Endothelial cell of umbilical vein (primary cell): ENCODE data around the gene SLC46A3. TPM values are rescaled to one million over a fixed set of nuclear protein-coding genes. Genes with fewer than 3 reads are reported as not detected.

ENCODE experiments used
- BruUV-seq: library from RNA; stranded (reverse); fragments of 400-500 nt; replicated peaks from 2 replicates; lab custom pipeline; 2021; lab: Mats Ljungman, UMichigan
- CTCF ChIA-PET: fragments of 300-600, 350-600 bp; sonication (Branson Sonifier 250); formaldehyde crosslinking; loops from one replicate; lab custom pipeline; 2021; ENCODE audit warnings: antibody characterized with exemption, inconsistent platforms; lab: Charles Lee
- POLR2A ChIA-PET: fragments of 300-600, 350-600 bp; sonication (Branson Sonifier 250); formaldehyde crosslinking; loops from one replicate; lab custom pipeline; 2021; ENCODE audit warnings: antibody characterized with exemption, inconsistent platforms; lab: Charles Lee
- DNase-seq: peaks from one replicate; pipeline ENCODE4 v3.0.0-alpha.2; 2011; ENCODE audit warnings: low read depth, low spot score
- FAIRE-seq: peaks from 2 replicates; lab custom pipeline; 2011; peaks lifted over from hg19 to GRCh38; lab: Jason Lieb, UNC
- H2AFZ ChIP-seq: 2 replicates; pipeline ENCODE4 v1.6.0; 2012; ENCODE audit warnings: low read depth, low read length, control low read depth, inconsistent platforms
- H3K27ac ChIP-seq: 2 replicates; pipeline ENCODE4 v1.5.1; 2011; ENCODE audit warnings: low read depth, mild to moderate bottlenecking, control low read depth, low read length, moderate library complexity; ENCODE audit not compliant: insufficient read depth
- H3K27me3 ChIP-seq, 2 experiments: 2 replicates each; pipeline versions ENCODE4 v1.6.0 to v1.6.1; 2011; ENCODE audit warnings: low read length in 2 of 2, mixed read lengths in 1 of 2; ENCODE audit not compliant: control insufficient read depth in 2 of 2, insufficient read depth in 2 of 2
- H3K36me3 ChIP-seq, 2 experiments: 2 replicates in 1 of 2; 3 replicates in 1 of 2; pipeline ENCODE4 v1.5.1; 2011; ENCODE audit warnings: low read length in 2 of 2, mild to moderate bottlenecking in 1 of 2, moderate library complexity in 1 of 2; ENCODE audit not compliant: control insufficient read depth in 2 of 2, insufficient read depth in 2 of 2; ENCODE audit errors: extremely low read depth in 1 of 2
- H3K4me1 ChIP-seq: 3 replicates; pipeline ENCODE4 v1.5.1; 2011; ENCODE audit warnings: mild to moderate bottlenecking, low read length; ENCODE audit not compliant: control insufficient read depth, insufficient read depth; ENCODE audit errors: extremely low read depth
- H3K4me2 ChIP-seq: 2 replicates; pipeline ENCODE4 v1.6.1; 2011; ENCODE audit warnings: low read length, control low read depth, mixed read lengths; ENCODE audit not compliant: insufficient read depth
- H3K4me3 ChIP-seq, 3 experiments: fragments of 200-600 bp in 1 of 3; sonication (generic), shearing (Covaris generic) in 1 of 3; replicated peaks in 1 of 3; 2 replicates each; pipeline ENCODE4 v1.5.1; 2011 to 2016; ENCODE audit warnings: control low read depth in 3 of 3, low read length in 3 of 3, mild to moderate bottlenecking in 2 of 3, inconsistent platforms in 1 of 3, low read depth in 1 of 3, moderate library complexity in 1 of 3; ENCODE audit not compliant: insufficient read depth in 1 of 3
- H3K79me2 ChIP-seq: 2 replicates; pipeline ENCODE4 v1.6.0; 2012; ENCODE audit warnings: low read length, inconsistent platforms; ENCODE audit not compliant: control insufficient read depth, insufficient read depth
- H3K9ac ChIP-seq: replicated peaks from 2 replicates; pipeline ENCODE3; 2011; ENCODE audit warnings: low read length, control low read depth; ENCODE audit not compliant: insufficient read depth; ENCODE audit errors: extremely low read depth
- H3K9me1 ChIP-seq: replicated peaks from 3 replicates; pipeline ENCODE4 v1.6.0; 2011; ENCODE audit warnings: mild to moderate bottlenecking, low read length; ENCODE audit not compliant: control insufficient read depth, insufficient read depth; ENCODE audit errors: extremely low read depth
- H3K9me3 ChIP-seq: replicated peaks from 2 replicates; pipeline ENCODE4 v1.5.1; 2012; ENCODE audit warnings: low read length, inconsistent platforms; ENCODE audit not compliant: control insufficient read depth, insufficient read depth
- H4K20me1 ChIP-seq: replicated peaks from 2 replicates; pipeline ENCODE3; 2011; ENCODE audit warnings: mild to moderate bottlenecking, low read length; ENCODE audit not compliant: control insufficient read depth, insufficient read depth; ENCODE audit errors: extremely low read depth
- EZH2 ChIP-seq: IDR thresholded peaks from 2 replicates; pipeline ENCODE4 v1.6.1; 2012; ENCODE audit warnings: borderline replicate concordance, low read depth, mild to moderate bottlenecking, moderate library complexity, low read length, inconsistent platforms; ENCODE audit not compliant: severe bottlenecking
- FOS ChIP-seq: IDR thresholded peaks from 2 replicates; pipeline ENCODE4 v1.6.1; 2011; ENCODE audit warnings: mild to moderate bottlenecking, low read length, moderate library complexity, borderline replicate concordance; ENCODE audit not compliant: insufficient read depth
- GATA2 ChIP-seq: IDR thresholded peaks from 2 replicates; pipeline ENCODE4 v1.7.0; 2011; ENCODE audit warnings: low read depth, mild to moderate bottlenecking, moderate library complexity, mixed read lengths, low read length; ENCODE audit not compliant: insufficient read length, insufficient read depth
- JUN ChIP-seq: IDR thresholded peaks from 2 replicates; pipeline ENCODE4 v1.6.1; 2011; ENCODE audit warnings: borderline replicate concordance, low read depth; ENCODE audit not compliant: insufficient read length, insufficient read depth
- MYC ChIP-seq: IDR thresholded peaks from one replicate; pipeline ENCODE4 v1.6.1; 2011; ENCODE audit warnings: mild to moderate bottlenecking, low read depth, low read length
- POLR2A ChIP-seq: IDR thresholded peaks from 2 replicates; pipeline ENCODE4 v1.6.1; 2012; ENCODE audit warnings: low read depth, mild to moderate bottlenecking, control low read depth, low read length
- POLR2AphosphoS5 ChIP-seq: IDR thresholded peaks from 2 replicates; pipeline ENCODE4 v1.6.1; 2012; ENCODE audit warnings: low read depth, mild to moderate bottlenecking, control low read depth, low read length, moderate library complexity; ENCODE audit not compliant: insufficient read depth
- dilution Hi-C: fragments of 300-500 bp; cut with MboI; formaldehyde crosslinking; loops from one replicate; pipeline ENCODE4 v1.15.0; 2019; ENCODE audit warnings: low sequenced_read_pairs; ENCODE audit not compliant: extremely low pct_ligation_motif_present
- intact Hi-C: fragments of 100-400 bp; cut with micrococcal nuclease; formaldehyde crosslinking; loops from one replicate; pipeline ENCODE4 v1.10.0; 2022
- polyA plus RNA-seq, 4 experiments: library from polyadenylated mRNA; depleted of rRNA in 3 of 4; stranded (reverse) in 3 of 4; unstranded in 1 of 4; fragments of >200 nt; gene quantifications; 2 replicates each; pipeline versions ENCODE4 v1.2.1 to v1.2.3, GENCODE V29; 2011 to 2012; ENCODE audit warnings: missing spikeins in 1 of 4
- total RNA-seq: library from RNA; stranded (reverse); gene quantifications from 2 replicates; pipeline ENCODE4 v1.2.3, GENCODE V29; 2021
- TF ChIP-seq, protein P1 (sequence below), 2 donors: IDR thresholded peaks; 1 replicate in 1 of 2; 2 replicates in 1 of 2; pipeline ENCODE4 v1.5.1; 2011; ENCODE audit warnings: low read length in 2 of 2, mild to moderate bottlenecking in 2 of 2, moderate library complexity in 2 of 2, control low read depth in 1 of 2, inconsistent platforms in 1 of 2, low read depth in 1 of 2; ENCODE audit not compliant: insufficient read depth in 1 of 2; ENCODE audit errors: extremely low read depth in 1 of 2
- TF ChIP-seq, protein P2 (sequence below): IDR thresholded peaks from 2 replicates; pipeline ENCODE4 v1.6.1; 2011; ENCODE audit not compliant: insufficient read depth, insufficient read length

The SLC46A3 gene
- total and polyA plus RNA-seq, 2 donors (not counting 3 experiments of a cell fraction or from before 2014, with no cell fraction given): 2.0 to 2.1 TPM

DNA sequence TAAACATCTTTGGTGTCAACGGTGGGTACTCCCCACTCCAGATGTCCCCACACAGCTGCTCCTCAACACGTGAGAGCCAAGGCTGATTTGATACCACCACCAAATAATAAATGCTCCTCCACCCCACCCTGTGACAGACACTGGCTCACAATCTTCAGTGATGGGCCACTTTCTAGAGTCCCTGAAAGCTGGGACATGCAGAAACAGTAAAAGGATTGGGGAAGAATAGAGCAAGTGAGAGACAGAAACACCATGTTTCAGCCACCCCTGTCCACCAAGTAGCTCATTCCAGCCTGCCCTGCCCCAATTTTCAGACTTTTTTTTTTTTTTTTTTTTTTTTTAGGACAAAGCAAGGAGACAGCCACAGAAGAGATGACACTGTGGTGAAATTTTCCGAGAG lies 1.6 kb downstream of the SLC46A3 start:
- peak overlapping the region; percentile 54 for H3K4me2 ChIP-seq
- FAIRE-seq (no peak), DNase-seq (no peak)
- no peaks in the 10 kb centered on the region for H3K27me3 ChIP-seq
- CTCF ChIA-PET: interaction anchor here (0.7 to 3.9 kb wide), 6 partner anchors 10 to 79 kb away, joined by 3 to 28 read pairs (median 3); no protein-coding TSS in a partner anchor
- H3K4me3 ChIP-seq: no peak overlapping the region
- no peak overlapping the region for H2AFZ ChIP-seq
- intact Hi-C loops: loop anchor here (5.0 kb wide), 1 partner anchor 225 kb away; no protein-coding TSS in a partner anchor
- H3K36me3 ChIP-seq: no peaks in the 10 kb centered on the region
- no TSS peak for BruUV-seq
- TF ChIP-seq EZH2: no peak
- no peak for TF ChIP-seq GATA2
- TF ChIP-seq FOS: no peak
- no peak for TF ChIP-seq MYC
- TF ChIP-seq, protein P1, sequence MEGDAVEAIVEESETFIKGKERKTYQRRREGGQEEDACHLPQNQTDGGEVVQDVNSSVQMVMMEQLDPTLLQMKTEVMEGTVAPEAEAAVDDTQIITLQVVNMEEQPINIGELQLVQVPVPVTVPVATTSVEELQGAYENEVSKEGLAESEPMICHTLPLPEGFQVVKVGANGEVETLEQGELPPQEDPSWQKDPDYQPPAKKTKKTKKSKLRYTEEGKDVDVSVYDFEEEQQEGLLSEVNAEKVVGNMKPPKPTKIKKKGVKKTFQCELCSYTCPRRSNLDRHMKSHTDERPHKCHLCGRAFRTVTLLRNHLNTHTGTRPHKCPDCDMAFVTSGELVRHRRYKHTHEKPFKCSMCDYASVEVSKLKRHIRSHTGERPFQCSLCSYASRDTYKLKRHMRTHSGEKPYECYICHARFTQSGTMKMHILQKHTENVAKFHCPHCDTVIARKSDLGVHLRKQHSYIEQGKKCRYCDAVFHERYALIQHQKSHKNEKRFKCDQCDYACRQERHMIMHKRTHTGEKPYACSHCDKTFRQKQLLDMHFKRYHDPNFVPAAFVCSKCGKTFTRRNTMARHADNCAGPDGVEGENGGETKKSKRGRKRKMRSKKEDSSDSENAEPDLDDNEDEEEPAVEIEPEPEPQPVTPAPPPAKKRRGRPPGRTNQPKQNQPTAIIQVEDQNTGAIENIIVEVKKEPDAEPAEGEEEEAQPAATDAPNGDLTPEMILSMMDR (IDR thresholded peaks at IDR 0.05; ENCODE audit: extremely low read depth in 1 of 2, insufficient read depth in 1 of 2, low read depth in 1 of 2, low read length in 2 of 2): no peak
- TF ChIP-seq JUN: no peak
- no peak for TF ChIP-seq POLR2A
- no peak for TF ChIP-seq POLR2AphosphoS5
- TF ChIP-seq, protein P2, sequence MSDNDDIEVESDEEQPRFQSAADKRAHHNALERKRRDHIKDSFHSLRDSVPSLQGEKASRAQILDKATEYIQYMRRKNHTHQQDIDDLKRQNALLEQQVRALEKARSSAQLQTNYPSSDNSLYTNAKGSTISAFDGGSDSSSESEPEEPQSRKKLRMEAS: no peak
- H3K9ac ChIP-seq: no peak overlapping the region
- H3K9me1 ChIP-seq: no peaks in the 10 kb centered on the region
- peaks cover 30% of the 10 kb centered on the region for H3K4me1 ChIP-seq
- H4K20me1 ChIP-seq: no peaks in the 10 kb centered on the region
- dilution Hi-C loops: no loop called here
- H3K79me2 ChIP-seq: no peaks in the 10 kb centered on the region
- H3K27ac ChIP-seq: peak overlapping the region; percentile 39
- POLR2A ChIA-PET: no interaction called here
- no peaks in the 10 kb centered on the region for H3K9me3 ChIP-seq
